Measurements from ENCODE around the gene GRAMD4. TPM values are rescaled to one million over a fixed set of nuclear protein-coding genes. Genes with fewer than 3 reads are reported as not detected.

Gene GRAMD4
- total RNA-seq, 5 donors from 2014 or later (not counting 1 experiment from before 2014, with no cell fraction given) = 8.8 to 24.3 (median 22.9) TPM

DNA sequence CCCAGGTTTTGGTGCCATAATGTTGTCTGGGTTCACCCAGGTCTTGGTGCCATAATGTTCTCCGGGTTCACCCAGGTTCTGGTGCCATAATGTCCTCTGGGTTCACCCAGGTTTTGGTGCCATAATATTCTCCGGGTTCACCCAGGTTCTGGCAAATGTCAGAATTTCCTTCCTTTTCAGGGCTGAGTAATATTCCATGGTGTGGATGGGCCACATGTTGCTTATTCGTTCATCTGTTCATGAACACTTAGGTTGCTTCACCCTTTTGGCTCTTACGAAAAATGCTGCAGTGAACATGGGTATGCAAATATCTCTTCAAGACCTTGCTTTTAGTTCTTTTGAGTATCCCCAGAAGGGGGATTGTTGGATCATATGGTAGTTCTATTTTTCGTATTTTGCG lies 15.1 kb upstream of the GRAMD4 start:
- H3K4me3 ChIP-seq (ENCODE audit: control insufficient read depth in 1 of 2, extremely low read depth in 1 of 2, low read length in 1 of 2) = no peak overlapping the region

GRCh38 chr22:46606886-46607285 lies 13.3 kb upstream of the GRAMD4 start:
- no peak overlapping the region for H3K27ac Mint-ChIP-seq
- ChIA-PET POLR2A (no interaction called here), CTCF (no interaction called here)

More for the DNA sequence above, 15.1 kb upstream of the GRAMD4 start:
- ChIA-PET POLR2A (no interaction called here), CTCF (no interaction called here)
- no peak overlapping the region for H3K27ac ChIP-seq (ENCODE audit: low read length)
- Mint-ChIP-seq H3K4me3 (no peak overlapping the region), H3K4me1 (peaks cover 12 to 14% (median 12%) of the 10 kb centered on the region in 3 donors), H3K36me3 (no peaks in the 10 kb centered on the region), H3K27me3 (no peaks in the 10 kb centered on the region), H3K9me3 (no peaks in the 10 kb centered on the region), H3K27ac (no peak overlapping the region)
- peaks cover 0 to 3% of the 10 kb centered on the region in 2 experiments for H3K27me3 ChIP-seq (replicated peaks in 1 of 2; ENCODE audit: control insufficient read depth in 2 of 2, extremely low read depth in 1 of 2, insufficient read depth in 2 of 2, low read length in 1 of 2)
- H3K9me3 ChIP-seq = no peaks in the 10 kb centered on the region
- peaks cover 0 to 6% of the 10 kb centered on the region in 2 donors for H3K36me3 ChIP-seq (ENCODE audit: control insufficient read depth in 2 of 2, extremely low read depth in 1 of 2, insufficient read depth in 1 of 2, low read length in 1 of 2)
- peaks cover 6 to 11% of the 10 kb centered on the region in 2 experiments for H3K4me1 ChIP-seq (ENCODE audit: control insufficient read depth in 1 of 2, extremely low read depth in 1 of 2, insufficient read depth in 2 of 2, low read length in 2 of 2)
- DNase-seq = no peak
- ATAC-seq (replicated peaks in 1 of 4) = no peak
- 100% methylated on average over 1 of the region's 6 CpGs for WGBS (ENCODE audit: insufficient coverage)

DNA sequence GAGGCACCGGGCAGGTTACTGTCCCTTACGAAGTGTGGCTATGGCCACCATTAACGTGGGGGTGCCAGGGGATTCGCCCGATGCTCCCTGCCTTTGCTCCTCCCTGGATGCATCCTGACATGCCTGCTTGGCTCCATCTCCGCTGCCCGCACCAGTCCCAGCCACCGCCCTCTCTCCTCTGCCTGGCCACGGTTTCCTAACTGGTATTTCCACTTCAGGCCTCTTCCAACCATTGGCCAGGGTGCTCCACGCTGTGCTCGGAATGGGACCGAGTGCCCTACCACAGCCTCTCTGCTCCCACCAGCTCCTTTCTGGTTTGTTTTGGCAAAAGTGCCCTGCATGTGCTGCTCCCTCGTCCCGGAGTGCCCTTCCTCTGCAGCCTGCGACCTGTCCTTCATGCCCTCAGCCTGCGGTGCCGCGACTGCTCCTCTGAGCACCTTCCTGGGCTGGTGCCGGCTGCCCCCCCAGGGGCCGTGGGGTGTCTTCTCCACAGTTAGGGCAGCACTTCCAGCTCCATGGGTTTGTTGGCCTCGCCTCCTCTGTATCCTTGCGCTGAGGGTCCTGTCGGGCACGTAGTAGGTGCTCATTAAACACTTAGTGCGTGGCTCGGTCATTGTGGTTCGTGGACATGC lies 12.6 kb upstream of the GRAMD4 start:
- no peak overlapping the region for H3K27ac ChIP-seq (ENCODE audit: low read length)
- POLR2A ChIA-PET = no interaction called here
- CTCF ChIA-PET = no interaction called here
- H3K27me3 ChIP-seq (replicated peaks in 1 of 2; ENCODE audit: control insufficient read depth in 2 of 2, extremely low read depth in 1 of 2, insufficient read depth in 2 of 2, low read length in 1 of 2) = peaks cover 0 to 3% of the 10 kb centered on the region in 2 experiments
- H3K4me3 ChIP-seq (ENCODE audit: control insufficient read depth in 1 of 2, extremely low read depth in 1 of 2, low read length in 1 of 2) = no peak overlapping the region
- H3K4me3 Mint-ChIP-seq = no peak overlapping the region
- H3K4me1 Mint-ChIP-seq = peaks cover 18 to 22% (median 19%) of the 10 kb centered on the region in 3 donors
- ATAC-seq (replicated peaks in 1 of 4) (no peak), DNase-seq (no peak)
- peaks cover 9 to 18% of the 10 kb centered on the region in 2 experiments for H3K4me1 ChIP-seq (ENCODE audit: control insufficient read depth in 1 of 2, extremely low read depth in 1 of 2, insufficient read depth in 2 of 2, low read length in 2 of 2)
- H3K36me3 Mint-ChIP-seq = no peaks in the 10 kb centered on the region
- H3K27ac Mint-ChIP-seq = no peak overlapping the region
- 94% methylated on average over 26 of the region's 27 CpGs for WGBS (ENCODE audit: insufficient coverage)
- H3K9me3 ChIP-seq = no peaks in the 10 kb centered on the region
- no peaks in the 10 kb centered on the region for H3K36me3 ChIP-seq (ENCODE audit: control insufficient read depth in 2 of 2, extremely low read depth in 1 of 2, insufficient read depth in 1 of 2, low read length in 1 of 2)
- H3K9me3 Mint-ChIP-seq = no peaks in the 10 kb centered on the region
- H3K27me3 Mint-ChIP-seq = no peaks in the 10 kb centered on the region

More at GRCh38 chr22:46606886-46607285, 13.3 kb upstream of the GRAMD4 start:
- H3K27me3 Mint-ChIP-seq = no peaks in the 10 kb centered on the region
- Histone ChIP-seq H3K27me3 (replicated peaks in 1 of 2; ENCODE audit: control insufficient read depth in 2 of 2, extremely low read depth in 1 of 2, insufficient read depth in 2 of 2, low read length in 1 of 2) (peaks cover 0 to 3% of the 10 kb centered on the region in 2 experiments), H3K9me3 (no peaks in the 10 kb centered on the region), H3K36me3 (ENCODE audit: control insufficient read depth in 2 of 2, extremely low read depth in 1 of 2, insufficient read depth in 1 of 2, low read length in 1 of 2) (peaks cover 0 to 6% of the 10 kb centered on the region in 2 donors), H3K4me1 (ENCODE audit: control insufficient read depth in 1 of 2, extremely low read depth in 1 of 2, insufficient read depth in 2 of 2, low read length in 2 of 2) (peaks cover 6 to 11% of the 10 kb centered on the region in 2 experiments), H3K4me3 (ENCODE audit: control insufficient read depth in 1 of 2, extremely low read depth in 1 of 2, low read length in 1 of 2) (no peak overlapping the region), H3K27ac (ENCODE audit: low read length) (no peak overlapping the region)
- H3K4me3 Mint-ChIP-seq = no peak overlapping the region
- no peaks in the 10 kb centered on the region for H3K9me3 Mint-ChIP-seq
- ATAC-seq (replicated peaks in 1 of 4) (no peak), DNase-seq (no peak)
- WGBS (ENCODE audit: insufficient coverage) = 75% methylated on average over 2 of the region's 9 CpGs
- H3K36me3 Mint-ChIP-seq = no peaks in the 10 kb centered on the region
- peaks cover 12 to 16% (median 12%) of the 10 kb centered on the region in 3 donors for H3K4me1 Mint-ChIP-seq

GRCh38 chr22:46609175-46609690 lies 11.0 kb upstream of the GRAMD4 start:
- no peak overlapping the region for H3K4me3 ChIP-seq (ENCODE audit: control insufficient read depth in 1 of 2, extremely low read depth in 1 of 2, low read length in 1 of 2)
- DNase-seq (no peak), ATAC-seq (replicated peaks in 1 of 4) (no peak)
- Mint-ChIP-seq H3K36me3 (no peaks in the 10 kb centered on the region), H3K4me3 (no peak overlapping the region), H3K9me3 (no peaks in the 10 kb centered on the region), H3K27me3 (no peaks in the 10 kb centered on the region), H3K27ac (no peak overlapping the region), H3K4me1 (peaks cover 27 to 32% (median 28%) of the 10 kb centered on the region in 3 donors)
- no peak overlapping the region for H3K27ac ChIP-seq (ENCODE audit: low read length)
- H3K27me3 ChIP-seq (replicated peaks in 1 of 2; ENCODE audit: control insufficient read depth in 2 of 2, extremely low read depth in 1 of 2, insufficient read depth in 2 of 2, low read length in 1 of 2) = peaks cover 0 to 6% of the 10 kb centered on the region in 2 experiments
- no peaks in the 10 kb centered on the region for H3K36me3 ChIP-seq (ENCODE audit: control insufficient read depth in 2 of 2, extremely low read depth in 1 of 2, insufficient read depth in 1 of 2, low read length in 1 of 2)
- no peaks in the 10 kb centered on the region for H3K9me3 ChIP-seq
- ChIA-PET CTCF (interaction anchor here in 1 of 2 donors (0.9 kb wide), 1 partner anchor 45 kb away, joined by 3 read pairs; no protein-coding TSS in a partner anchor), POLR2A (no interaction called here)
- H3K4me1 ChIP-seq (ENCODE audit: control insufficient read depth in 1 of 2, extremely low read depth in 1 of 2, insufficient read depth in 2 of 2, low read length in 2 of 2) = peaks cover 18 to 27% of the 10 kb centered on the region in 2 experiments
- WGBS (ENCODE audit: insufficient coverage) = 96% methylated on average over 15 of the region's 17 CpGs

- no peaks in the 10 kb centered on the region for H3K9me3 ChIP-seq
- WGBS (ENCODE audit: insufficient coverage) = 94% methylated on average over 10 of the region's 14 CpGs
- DNase-seq (no peak), ATAC-seq (replicated peaks in 1 of 4) (no peak)
- no peak overlapping the region for H3K27ac ChIP-seq (ENCODE audit: low read length)
- CTCF ChIA-PET = no interaction called here
- H3K4me1 ChIP-seq (ENCODE audit: control insufficient read depth in 1 of 2, extremely low read depth in 1 of 2, insufficient read depth in 2 of 2, low read length in 2 of 2) = peaks cover 16 to 28% of the 10 kb centered on the region in 2 experiments
- no peaks in the 10 kb centered on the region for H3K36me3 ChIP-seq (ENCODE audit: control insufficient read depth in 2 of 2, extremely low read depth in 1 of 2, insufficient read depth in 1 of 2, low read length in 1 of 2)
- H3K36me3 Mint-ChIP-seq = no peaks in the 10 kb centered on the region
- POLR2A ChIA-PET = no interaction called here
- H3K4me3 ChIP-seq (ENCODE audit: control insufficient read depth in 1 of 2, extremely low read depth in 1 of 2, low read length in 1 of 2) = no peak overlapping the region
- H3K27ac Mint-ChIP-seq = no peak overlapping the region
- no peaks in the 10 kb centered on the region for H3K27me3 Mint-ChIP-seq
- H3K4me3 Mint-ChIP-seq = no peak overlapping the region
- H3K27me3 ChIP-seq (replicated peaks in 1 of 2; ENCODE audit: control insufficient read depth in 2 of 2, extremely low read depth in 1 of 2, insufficient read depth in 2 of 2, low read length in 1 of 2) = peaks cover 0 to 6% of the 10 kb centered on the region in 2 experiments
- no peaks in the 10 kb centered on the region for H3K9me3 Mint-ChIP-seq
- H3K4me1 Mint-ChIP-seq = peaks cover 27 to 34% (median 29%) of the 10 kb centered on the region in 3 donors
Observed at GRCh38 chr22:46609724-46610201, 10.4 kb upstream of the GRAMD4 start.

DNA sequence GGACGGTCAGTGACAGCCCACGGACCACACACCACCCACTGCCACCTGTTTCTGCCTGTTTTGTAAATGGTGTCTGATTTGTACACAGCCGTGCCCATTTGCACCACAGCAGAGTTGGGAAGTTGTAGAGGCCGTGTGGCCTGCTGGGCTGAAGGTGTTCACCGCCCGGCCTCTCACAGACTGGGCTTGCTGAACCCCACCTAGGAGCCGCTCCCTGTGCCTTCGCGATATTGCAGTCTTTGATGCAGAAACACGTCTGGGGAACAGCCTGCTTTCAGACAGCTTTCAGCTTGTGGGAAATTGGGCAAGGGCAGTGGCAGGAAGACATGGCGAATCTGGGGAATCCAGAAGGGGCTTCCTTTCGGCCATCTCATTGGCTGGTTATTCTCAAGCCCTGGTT lies 9.8 kb upstream of the GRAMD4 start:
- no peaks in the 10 kb centered on the region for H3K9me3 Mint-ChIP-seq
- H3K4me1 Mint-ChIP-seq = peaks cover 27 to 31% (median 27%) of the 10 kb centered on the region in 3 donors
- WGBS (ENCODE audit: insufficient coverage) = 88% methylated on average over 10 of the region's 12 CpGs
- H3K4me1 ChIP-seq (ENCODE audit: control insufficient read depth in 1 of 2, extremely low read depth in 1 of 2, insufficient read depth in 2 of 2, low read length in 2 of 2) = peaks cover 16 to 30% of the 10 kb centered on the region in 2 experiments
- no peak for DNase-seq
- H3K27me3 ChIP-seq (replicated peaks in 1 of 2; ENCODE audit: control insufficient read depth in 2 of 2, extremely low read depth in 1 of 2, insufficient read depth in 2 of 2, low read length in 1 of 2) = peaks cover 0 to 6% of the 10 kb centered on the region in 2 experiments
- H3K4me3 ChIP-seq (ENCODE audit: control insufficient read depth in 1 of 2, extremely low read depth in 1 of 2, low read length in 1 of 2) = no peak overlapping the region
- ChIA-PET CTCF (no interaction called here), POLR2A (no interaction called here)
- H3K27me3 Mint-ChIP-seq = no peaks in the 10 kb centered on the region
- H3K4me3 Mint-ChIP-seq = no peak overlapping the region
- no peaks in the 10 kb centered on the region for H3K36me3 Mint-ChIP-seq
- ATAC-seq (replicated peaks in 1 of 4) = no peak
- H3K36me3 ChIP-seq (ENCODE audit: control insufficient read depth in 2 of 2, extremely low read depth in 1 of 2, insufficient read depth in 1 of 2, low read length in 1 of 2) = no peaks in the 10 kb centered on the region
- no peaks in the 10 kb centered on the region for H3K9me3 ChIP-seq
- no peak overlapping the region for H3K27ac Mint-ChIP-seq
- H3K27ac ChIP-seq (ENCODE audit: low read length) = no peak overlapping the region

All from T-cell (primary cell).